Measurements from ENCODE around the gene STPG4.

DNA sequence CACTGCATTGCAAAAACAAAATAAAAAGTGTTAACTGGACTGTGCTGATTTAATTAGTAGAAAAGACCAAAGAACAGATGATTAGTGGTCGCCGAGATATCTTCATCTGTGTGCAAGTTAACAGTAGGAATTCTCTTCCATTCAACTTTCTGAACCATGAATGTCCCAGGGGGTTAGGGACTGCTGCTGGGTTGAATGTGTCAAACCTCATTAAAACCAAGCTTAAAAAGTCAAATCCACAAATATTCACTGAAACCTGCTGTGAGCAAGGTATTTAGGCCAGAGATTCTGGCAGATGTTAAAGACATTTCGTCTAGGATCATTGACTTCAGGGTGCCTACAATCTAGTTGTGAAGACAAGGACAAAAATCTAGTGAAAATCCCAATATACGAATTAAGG, 58.7 kb downstream of the STPG4 start:
- no peak for TF ChIP-seq POLR2A (IDR thresholded peaks at IDR 0.05)
- TF ChIP-seq, protein P1, sequence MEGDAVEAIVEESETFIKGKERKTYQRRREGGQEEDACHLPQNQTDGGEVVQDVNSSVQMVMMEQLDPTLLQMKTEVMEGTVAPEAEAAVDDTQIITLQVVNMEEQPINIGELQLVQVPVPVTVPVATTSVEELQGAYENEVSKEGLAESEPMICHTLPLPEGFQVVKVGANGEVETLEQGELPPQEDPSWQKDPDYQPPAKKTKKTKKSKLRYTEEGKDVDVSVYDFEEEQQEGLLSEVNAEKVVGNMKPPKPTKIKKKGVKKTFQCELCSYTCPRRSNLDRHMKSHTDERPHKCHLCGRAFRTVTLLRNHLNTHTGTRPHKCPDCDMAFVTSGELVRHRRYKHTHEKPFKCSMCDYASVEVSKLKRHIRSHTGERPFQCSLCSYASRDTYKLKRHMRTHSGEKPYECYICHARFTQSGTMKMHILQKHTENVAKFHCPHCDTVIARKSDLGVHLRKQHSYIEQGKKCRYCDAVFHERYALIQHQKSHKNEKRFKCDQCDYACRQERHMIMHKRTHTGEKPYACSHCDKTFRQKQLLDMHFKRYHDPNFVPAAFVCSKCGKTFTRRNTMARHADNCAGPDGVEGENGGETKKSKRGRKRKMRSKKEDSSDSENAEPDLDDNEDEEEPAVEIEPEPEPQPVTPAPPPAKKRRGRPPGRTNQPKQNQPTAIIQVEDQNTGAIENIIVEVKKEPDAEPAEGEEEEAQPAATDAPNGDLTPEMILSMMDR (IDR thresholded peaks at IDR 0.05), result no peak

Data from prostate gland (tissue), 2 donors.